Heart left ventricle (tissue), 13 donors: ENCODE data around the gene SETD2.

ENCODE experiments used
- CTCF ChIP-seq, 12 donors: fragments of 200-600 bp; sonication (generic) in 4 of 12; IDR thresholded peaks; one replicate each; pipeline versions ENCODE4 v1.5.0 to v1.8.0; 2018 to 2022; ENCODE audit warnings: antibody characterized with exemption in 12 of 12, mild to moderate bottlenecking in 5 of 12
- POLR2A ChIP-seq, 2 donors: fragments of 450-650 bp; IDR thresholded peaks; one replicate each; pipeline ENCODE4 v1.6.1; 2017; ENCODE audit warnings: antibody characterized with exemption in 2 of 2, mild to moderate bottlenecking in 2 of 2, moderate library complexity in 2 of 2
- donor health status: ischemic (EF 13 %, LVEDD 7.1; RV severe dilation, severe dysfunction).
- donor health status: DM: no; HTN: yes; CAD: no.
- donor health status: DM: no; HTN: no; CAD: no.
- donor health status: ischemic (EF 25% LVEDD 6.9; RV normal size, moderate dysfunction).
- donor health status: ischemic (EF 25% LVEDD 5.7; RV mildly dilated, moderate dysfunction).
- donor health status: ischemic (EF 35%, LVEDD 5.7; RV mildly dilated, moderate dysfunction).
- donor health status: nonischemic (EF 11% LVEDD 7.7; RV severe dilation, severe dysfunction).
- donor health status: DM: yes; HTN: yes; CAD: no.
- donor health status: PGD.
- donor health status: ischemic (EF 29% LVEDD 5.4; RV normal size, mild dysfunction).
- donor health status: nonischemic (EF 23%, LVEDD 6.1; RV moderate dilation, normal function).

- TF ChIP-seq CTCF (IDR thresholded peaks at IDR 0.05) (no peak), POLR2A (IDR thresholded peaks at IDR 0.05) (no peak)
Measured at GRCh38 chr3:46979958-46980497, 183.9 kb downstream of the SETD2 start.
